Kidney tubule cell (primary cell): ENCODE data around the gene ARHGAP8.
"Not testable (repeated sequence)": the region's sequence is repeated elsewhere in the genome, so short reads cannot be mapped to it uniquely, and the experiment has no call there.

Experiments
- DNase-seq: peaks from one replicate; pipeline ENCODE4 v3.0.0-alpha.2; 2018; ENCODE audit warnings: low spot score

The ARHGAP8 gene

DNA sequence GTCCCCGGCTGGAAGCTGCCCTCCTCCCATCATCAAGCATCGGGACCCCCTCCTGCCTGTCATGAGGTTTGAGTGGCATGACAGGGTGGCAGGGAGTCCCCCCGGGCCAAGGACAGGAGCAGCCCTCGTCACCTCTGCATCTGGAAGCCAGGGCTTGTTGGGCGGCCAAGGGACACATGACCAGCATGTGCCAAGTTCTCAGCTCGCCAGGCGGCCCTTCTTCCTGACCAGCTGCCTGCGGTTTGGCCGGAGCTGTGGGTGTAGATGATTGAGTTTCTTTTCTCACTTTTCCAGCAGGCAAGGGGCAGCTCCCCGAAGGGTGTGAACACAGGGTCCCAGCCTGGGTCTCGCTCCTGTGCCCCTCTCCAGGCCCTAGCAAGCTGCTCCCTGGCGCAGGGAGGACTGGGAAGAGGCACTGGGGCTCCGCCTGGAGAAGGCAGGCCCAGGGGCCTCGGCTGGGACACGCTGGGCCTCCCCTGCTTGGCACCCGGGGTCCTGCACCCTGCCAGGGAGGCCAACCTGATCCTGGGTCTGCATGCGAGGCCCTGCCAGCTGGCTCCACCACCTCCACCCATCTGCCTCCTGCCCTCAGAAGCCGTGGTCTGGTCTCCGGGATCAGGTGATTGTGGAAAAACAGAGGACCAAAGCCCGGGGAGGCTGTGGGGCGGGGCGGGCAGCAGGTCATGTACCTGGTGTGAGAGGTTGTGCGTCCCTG lies 13.4 kb downstream of the ARHGAP8 start:
- DNase-seq, result no peak

DNA sequence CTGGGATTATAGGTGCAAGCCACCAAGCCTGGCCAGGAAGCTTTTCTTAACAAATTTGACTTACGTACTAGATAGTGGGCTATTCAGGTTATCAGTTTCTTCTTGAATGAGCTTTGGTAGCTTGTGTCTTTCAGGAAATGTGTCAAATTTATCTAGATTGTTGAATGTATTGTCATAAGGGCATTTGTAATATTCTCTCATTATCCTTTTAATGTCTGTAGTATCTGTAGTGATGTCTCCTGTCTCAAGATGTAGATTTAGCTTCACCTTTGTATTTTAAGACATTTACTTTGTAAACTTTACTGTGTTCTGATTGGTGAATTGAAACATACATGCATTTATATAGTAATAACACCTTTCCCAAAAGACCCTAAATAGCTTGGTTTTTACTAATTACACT lies 20.7 kb downstream of the ARHGAP8 start:
- DNase-seq, result no peak

DNA sequence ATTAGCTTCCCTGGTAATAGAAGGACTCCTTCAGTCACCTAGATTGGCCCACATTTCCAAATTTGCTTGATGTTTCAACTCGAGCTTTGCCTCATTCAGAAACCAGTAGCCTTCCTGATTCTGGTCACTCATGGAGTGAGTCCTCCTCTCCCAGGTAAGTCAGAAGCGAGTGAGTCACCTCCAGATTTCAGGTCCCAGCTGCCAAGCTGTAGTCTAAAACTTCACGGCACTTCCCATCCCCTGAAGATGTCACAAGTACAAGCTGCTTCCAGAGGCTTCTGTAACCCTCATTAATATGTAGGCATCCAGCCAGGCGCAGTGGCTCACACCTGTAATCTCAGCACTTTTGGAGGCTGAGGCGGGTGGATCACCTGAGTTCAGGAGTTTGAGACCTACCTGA lies 23.5 kb downstream of the ARHGAP8 start:
- DNase-seq, result peak; percentile 85

DNA sequence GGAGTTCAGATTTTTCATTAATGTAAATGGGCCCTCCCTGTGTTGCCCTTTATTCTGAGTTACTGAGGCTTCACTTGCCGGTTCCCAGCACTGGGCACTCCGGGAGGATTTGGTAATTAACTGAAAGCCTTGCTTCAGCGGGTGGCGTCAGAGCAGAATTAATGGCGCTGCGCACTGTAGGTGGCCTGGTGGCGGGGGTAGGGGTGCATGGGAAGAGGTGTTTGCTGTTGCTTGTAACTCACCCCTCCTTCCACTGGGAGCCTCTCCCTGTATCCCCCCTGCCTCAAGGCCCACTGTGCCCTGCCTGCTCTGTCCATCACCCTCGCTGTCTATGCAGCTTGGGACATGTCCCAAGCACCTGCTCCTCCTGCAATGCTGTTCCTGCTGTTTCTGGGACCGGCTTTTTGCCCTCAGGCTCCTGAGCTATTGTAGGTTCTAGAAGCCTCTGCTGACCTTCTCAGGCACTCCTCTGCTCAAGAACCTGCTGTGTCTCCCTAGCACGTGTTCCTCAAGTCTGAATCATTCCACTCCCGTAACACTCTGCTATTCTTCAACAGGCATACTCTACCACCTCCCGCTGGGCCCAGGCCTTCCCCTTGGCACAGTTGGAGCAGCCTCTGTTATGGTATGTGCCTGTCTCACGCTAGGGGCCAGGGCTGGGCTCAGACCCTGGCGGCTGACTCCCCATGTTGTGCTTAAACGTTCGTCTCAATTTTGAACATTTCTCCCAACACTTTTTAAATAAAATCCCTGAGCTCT lies 24.4 kb downstream of the ARHGAP8 start:
- DNase-seq, result no peak

DNA sequence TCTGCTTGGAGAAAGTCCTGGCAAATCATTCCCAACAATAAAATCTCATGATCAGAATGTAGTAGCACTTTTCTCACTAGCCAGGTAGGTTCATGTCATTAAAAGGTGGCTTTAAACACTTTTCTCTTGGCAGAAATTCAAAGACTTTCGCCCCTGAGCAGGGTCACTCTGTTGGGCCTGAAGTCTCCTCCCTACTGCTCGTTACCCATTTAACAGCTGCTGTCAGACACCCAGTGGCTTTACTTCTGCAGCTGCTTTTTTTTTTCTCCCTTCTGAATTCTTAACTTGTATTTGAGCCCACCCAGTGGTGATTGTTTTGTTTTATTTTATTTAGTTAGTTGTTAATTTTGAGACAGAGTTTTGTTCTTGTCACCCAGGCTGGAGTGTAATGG lies 25.0 kb downstream of the ARHGAP8 start:
- no peak for DNase-seq

DNA sequence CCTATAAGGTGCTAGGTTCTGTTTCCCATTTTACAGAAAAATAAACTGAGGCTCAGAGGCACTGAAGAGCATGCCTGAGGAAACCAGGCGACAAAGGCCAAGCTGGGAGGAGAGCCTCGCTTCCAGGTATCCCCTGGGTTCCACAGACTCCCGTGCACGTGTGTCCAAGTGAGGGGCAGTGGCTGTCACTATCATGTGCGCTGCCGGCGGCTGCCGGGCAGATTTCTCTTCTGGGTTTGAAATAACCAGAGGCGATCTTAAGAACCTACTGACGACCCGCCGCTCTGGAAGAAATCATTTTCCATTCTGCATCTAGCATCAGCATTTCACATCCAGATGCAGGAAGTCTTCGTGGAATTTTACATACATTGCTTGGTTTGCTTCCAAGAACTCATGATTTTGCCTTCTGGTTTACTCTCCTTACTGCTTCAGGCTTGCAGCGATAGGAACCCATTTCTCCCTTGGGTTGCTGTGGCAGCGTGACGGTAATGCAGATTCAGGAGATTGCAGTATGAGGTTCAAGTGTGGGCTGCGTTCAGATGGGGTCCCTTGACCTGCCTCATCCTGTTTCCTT lies 28.6 kb downstream of the ARHGAP8 start:
- no peak for DNase-seq

DNA sequence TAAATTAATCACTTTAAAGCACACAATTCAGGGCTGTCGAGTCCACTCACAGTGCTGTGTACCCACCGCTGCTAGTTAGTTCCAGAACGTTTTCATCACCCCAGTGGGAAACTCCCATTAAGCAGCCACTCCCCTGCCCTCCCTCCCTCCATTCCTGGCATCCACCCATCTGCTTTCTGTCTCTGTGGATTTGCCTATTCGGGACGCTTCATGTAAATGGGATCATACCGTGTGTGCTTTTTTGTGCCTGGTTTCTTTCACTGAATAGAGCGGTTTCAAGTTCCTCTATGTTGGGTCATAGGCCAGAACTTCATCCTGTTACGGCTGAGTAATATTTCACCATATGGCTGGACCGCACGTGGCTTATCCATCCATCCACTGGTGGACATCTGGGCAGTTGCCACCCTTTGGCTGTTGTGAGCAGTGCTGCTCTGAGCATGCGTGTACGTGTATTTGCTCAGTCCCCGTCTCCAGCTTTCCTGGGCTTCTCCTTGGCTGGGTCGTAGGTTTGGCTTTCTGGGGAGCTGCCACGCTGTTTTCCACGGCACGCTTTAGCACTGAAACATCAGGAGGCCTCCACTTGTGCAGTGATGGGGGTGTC lies 30.1 kb downstream of the ARHGAP8 start:
- no peak for DNase-seq

DNA sequence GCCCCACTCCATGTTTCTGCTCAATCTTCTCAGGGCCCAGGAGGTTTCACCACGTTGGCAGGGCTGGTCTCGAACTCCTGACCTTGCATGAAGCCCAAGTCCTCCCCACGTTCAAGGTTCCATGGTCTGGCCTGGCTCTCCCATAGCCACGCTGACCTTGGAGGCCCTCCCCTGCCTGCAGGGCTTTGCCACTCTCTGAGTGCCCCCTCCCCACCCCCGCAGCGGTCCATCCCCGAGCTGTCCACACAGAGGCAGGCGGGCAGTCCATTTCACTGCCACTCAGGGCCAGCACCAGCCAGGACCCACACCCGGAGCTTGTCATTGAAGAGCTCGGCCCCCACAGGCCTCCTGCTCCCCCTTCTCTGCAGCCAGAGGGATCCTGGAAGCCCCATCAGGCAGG lies 30.7 kb downstream of the ARHGAP8 start:
- DNase-seq, result no peak

DNA sequence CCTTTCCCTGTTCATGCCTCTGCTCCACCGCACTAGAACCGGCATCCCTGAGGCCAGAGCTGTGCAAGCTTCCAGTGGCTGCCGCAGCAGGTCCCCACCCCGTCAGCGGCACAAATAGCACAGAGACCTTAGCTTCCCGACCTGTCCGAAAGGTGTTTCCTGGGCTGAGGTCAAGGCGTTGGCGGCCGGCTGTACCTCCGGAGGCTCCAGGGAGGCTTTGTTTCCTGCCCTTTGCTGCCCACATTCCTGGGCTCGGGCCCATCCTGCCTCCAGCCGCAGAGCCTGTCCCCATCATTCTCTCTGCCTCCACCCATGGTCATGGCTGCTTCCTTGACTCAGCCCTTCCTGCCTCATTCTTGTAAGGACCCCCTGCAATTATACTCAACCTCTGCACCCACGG lies 31.2 kb downstream of the ARHGAP8 start:
- peak; percentile 38 for DNase-seq

DNA sequence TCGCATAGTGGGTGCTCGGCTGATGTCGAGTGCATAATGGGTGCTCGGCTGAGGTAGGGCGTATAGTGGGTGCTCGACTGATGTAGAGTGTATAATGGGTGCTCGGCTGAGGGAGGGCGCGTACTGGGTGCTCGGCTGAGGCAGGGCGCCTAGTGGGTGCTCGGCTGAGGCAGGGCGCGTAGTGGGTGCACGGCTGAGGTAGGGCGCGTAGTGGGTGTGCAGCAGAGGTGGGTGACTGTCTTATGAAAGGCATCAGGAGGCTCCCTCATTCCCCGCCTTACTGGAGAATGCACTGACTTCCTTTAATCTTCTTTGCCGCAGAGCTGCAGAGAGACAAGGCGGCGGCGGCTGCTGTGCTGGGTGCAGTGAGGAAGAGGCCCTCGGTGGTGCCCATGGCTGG lies 33.8 kb downstream of the ARHGAP8 start:
- no peak for DNase-seq

DNA sequence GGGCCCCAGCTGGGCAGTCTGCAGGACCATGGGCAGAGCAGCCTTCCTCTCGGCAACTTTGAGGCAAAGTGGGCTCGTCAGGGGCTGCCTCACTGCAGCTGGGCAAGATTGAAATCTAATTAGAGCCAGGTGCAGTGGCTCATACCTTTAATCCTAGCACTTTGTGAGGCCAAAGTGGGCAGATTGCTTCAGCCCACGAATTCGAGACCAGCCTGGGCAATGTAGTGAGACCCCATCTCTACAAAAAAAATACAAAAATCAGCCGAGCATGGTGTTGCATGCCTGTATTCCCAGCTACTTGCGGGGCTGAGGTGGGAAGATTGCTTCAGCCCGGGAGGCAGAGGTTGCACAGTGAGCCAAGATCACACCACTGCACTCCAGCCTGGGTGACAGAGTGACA lies 34.2 kb downstream of the ARHGAP8 start:
- DNase-seq, result no peak

DNA sequence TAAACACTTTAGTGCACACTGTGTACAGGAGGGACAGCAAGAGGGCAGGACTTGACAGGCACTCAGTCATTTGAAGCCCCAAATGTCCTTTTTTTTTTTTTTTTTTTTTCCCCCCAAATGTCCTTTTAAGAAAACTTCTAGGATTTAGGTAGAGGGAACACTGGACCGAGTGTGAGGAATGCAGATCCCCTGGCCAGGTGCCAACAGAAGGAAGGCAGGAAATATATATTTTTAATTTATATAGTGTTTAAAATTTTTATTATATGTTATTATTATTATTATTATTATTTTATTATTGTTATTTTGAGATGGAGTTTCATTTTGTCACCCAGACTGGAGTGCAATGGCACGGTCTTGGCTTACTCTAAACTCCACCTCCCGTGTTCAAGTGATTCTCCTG lies 35.5 kb downstream of the ARHGAP8 start:
- DNase-seq, result no peak

DNA sequence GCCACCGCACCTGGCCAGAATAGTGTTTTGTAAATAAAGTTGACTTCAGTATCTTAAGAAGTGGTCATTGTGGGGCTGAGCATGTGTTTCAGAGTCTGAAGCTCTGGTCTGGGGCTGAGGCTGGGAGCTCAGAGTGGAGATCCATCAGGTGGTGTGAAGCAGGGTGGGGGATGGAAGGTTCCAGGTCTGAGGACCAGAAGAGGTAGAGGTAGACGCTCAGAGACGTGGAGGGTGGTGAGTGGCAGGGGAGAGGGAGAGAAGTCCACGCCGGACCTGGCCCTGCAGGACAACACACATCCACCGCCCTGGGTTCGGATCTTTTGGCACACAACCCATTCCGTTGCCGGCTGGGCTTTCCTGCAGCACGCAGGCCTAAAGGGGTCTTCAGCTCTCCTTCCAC lies 40.7 kb downstream of the ARHGAP8 start:
- DNase-seq, result no peak

DNA sequence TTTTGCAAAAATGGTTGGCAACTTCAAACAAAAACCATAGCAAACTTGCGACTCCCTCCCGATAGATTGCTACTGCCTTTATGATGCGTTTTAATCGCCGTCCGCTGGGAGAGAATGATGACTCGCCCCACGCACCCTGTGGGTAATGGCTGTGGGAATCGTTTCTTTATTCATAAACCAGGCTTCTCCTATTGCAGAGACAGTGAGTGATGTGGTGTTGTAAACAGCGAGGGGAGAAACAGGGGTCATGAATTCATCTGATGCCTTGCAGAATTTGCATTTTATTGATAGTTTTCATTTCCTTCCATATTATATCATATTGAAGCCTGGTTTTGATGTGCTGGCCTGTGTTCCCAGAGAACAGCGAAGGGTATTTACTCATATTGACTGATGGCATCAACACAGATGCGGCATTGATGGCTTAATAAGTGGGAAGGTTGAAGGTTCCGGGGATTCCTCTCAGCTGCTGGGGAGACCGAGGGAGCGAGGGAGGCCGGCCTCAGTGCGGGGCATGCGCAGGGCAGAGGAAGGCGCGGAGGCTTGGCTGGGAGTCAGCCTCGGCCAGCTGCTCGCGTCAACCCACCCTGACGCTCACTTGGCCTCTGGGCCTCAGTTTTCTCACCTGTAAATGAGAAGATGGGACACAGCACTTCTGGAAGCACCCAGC lies 41.3 kb downstream of the ARHGAP8 start:
- no peak for DNase-seq

DNA sequence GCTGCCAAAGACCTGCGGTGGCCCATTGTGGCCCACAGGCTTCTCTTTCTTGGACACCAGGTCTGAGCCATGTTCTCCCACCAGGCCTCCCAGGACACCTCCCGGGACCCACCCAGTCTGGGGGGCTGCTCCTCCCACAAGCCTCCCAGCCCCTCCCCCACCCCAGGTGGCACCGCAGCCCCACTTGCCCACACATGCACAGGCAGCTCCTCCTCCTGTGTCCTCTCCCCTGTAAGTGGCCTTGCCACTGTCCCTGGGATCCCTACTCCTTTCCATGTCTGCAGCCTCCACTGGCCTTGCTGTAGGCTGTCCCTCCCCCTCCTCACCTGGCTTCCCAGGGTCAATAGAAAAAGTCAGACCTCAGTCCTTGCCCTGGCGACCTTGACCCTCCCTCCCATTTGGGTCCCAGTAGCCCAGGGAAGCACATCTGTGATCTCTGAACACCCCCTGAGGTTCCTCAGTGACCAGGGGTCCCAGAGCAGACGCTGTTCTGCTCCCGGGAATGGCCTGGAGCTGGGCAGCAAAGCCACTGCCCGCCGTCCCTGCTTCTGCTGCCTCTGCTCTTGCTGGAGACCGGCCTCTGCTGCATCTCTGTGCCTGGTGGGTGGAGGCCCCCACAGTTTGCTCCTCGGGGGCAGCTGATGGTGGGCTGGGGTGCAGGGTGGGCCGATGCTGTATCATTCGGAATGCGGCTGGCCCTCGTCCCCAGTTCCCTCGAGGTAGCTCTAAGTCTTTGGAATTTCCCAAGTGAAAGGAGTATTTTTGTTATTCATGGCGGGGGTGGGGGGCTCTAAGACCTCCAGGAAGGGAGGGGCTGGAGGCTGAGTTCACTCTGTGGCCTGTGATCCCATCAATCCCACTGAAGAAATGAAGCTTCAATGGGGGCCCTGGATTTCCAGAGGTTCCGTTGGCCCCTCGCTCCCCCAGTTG lies 43.6 kb downstream of the ARHGAP8 start:
- no peak for DNase-seq

DNA sequence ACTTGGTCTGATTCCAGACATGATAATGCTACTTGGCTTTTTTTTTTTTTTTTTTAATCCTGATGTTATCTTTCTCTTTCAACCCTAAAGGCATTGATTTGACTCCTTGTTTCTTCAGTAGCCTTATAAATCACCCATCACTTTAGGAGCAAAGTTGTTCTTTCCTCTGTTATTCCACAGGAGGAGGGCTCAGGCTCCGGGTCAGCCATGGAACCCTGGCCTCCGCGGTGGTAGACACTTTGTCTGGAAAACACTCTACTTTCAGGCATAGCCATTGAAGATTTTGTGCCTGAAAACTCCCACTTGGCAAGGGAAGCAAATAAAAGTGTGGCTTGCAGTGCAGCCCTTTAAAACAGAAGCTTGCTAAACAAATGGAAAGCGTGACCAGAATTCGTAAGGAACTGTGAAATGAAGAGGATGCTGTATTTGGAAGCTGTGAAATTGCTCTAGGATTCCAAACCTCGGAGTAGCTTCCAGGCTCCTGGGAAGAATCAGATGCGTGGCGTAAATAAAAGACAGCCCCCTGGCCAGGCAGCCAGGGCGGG lies 44.9 kb downstream of the ARHGAP8 start:
- no peak for DNase-seq

DNA sequence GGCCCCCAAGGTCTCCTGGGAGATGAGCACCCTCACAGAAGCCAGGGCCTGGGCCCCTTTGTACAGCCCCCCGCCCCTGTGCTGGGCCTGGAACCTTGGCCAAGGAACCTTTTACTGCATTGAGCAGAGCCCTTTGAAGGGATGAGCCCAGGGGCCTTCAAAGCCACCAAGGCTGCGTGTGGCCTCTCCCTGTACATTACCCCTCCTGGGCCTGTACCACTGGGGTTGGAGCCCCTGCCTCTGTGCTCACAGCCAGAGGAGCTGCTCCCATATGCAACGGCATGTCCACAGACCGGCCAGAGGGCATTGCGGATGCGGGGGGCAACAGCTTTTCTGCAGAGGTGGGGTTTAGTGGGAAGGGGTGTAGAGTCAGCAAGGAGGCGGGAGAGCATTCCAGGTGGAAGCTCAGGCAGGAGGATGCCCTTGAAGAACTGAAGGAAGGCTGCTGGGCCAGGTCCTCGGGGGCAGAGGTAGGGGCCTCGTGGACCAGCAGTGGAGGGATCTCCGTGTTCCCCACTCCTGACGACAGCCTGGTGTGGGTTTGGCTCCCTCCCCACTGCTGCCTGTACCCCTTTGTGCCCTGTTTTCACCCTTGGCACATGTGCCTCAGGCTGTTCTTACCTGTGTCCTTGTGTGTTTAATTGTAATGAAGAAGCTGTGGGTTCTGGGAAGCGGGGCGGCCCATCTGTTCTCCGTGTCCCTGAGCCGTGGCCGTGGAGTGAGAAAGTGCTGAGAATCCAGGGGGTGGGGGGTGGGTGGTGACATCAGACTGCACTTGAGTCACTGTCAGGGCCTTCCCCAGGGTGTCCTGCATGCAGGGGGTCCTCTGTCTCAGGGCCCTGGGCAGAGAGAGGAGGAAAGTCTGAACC lies 46.9 kb downstream of the ARHGAP8 start:
- DNase-seq, result no peak

DNA sequence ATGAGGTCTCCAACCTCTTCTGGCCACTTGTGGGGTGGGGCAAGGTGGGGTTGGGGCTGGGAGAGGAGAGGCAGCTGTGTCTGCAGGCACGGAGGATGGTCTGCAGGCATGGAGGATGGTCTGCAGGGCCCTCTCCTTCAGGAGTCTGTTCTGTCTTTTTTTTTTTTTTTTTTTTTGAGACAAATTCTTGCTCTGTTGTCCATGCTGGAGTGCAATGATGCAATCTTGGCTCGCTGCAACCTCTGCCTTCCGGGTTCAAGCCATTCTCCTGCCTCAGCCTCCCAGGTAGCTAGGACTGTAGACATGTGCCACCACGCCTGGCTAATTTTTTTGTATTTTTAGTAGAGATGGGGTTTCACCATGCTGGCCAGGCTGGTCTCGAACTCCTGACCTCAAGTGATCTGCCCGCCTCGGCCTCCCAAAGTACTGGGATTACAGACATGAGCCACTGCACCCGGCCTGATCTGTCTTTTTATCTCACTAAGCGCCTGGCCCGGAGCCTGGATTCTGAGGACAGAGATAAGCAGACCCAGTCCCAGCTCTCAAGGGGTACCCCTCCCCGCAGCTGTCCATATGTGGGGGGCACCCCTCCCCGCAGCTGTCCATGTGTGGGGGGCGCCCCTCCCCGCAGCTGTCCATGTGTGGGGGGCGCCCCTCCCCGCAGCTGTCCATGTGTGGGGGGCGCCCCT lies 47.7 kb downstream of the ARHGAP8 start:
- not testable (repeated sequence) for DNase-seq

DNA sequence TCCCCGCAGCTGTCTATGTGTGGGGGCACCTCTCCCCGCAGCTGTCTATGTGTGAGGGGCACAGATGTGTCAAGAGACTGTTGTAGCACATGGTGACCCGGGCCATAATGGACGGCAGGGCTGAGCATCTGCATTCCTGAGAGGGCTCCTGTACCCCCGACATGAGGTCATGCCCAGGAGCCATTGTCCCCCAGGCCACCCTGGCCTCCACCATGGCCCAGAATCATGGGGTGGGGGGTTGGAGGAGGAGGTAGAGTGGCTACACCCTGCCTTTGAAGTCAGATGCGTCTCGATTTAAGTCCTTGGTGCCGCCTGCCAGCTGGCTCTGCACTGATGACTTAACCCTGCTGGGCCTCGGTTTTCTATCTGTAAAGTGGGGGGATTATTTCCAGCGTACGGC lies 49.1 kb downstream of the ARHGAP8 start:
- no peak for DNase-seq
